Hippocampal formation (tissue), 2 donors: ENCODE results near the gene CTF1.
A peak's percentile ranks its signal among the peaks of the same experiment; 100 is the strongest.
"Not testable (repeated sequence)": the region's sequence is repeated elsewhere in the genome, so short reads cannot be mapped to it uniquely, and the experiment has no call there.

ENCODE experiments used
- DNase-seq, 2 donors: peaks; one replicate each; lab custom pipeline; 2025; lab: John Stamatoyannopoulos, UW

CTF1 gene

DNA sequence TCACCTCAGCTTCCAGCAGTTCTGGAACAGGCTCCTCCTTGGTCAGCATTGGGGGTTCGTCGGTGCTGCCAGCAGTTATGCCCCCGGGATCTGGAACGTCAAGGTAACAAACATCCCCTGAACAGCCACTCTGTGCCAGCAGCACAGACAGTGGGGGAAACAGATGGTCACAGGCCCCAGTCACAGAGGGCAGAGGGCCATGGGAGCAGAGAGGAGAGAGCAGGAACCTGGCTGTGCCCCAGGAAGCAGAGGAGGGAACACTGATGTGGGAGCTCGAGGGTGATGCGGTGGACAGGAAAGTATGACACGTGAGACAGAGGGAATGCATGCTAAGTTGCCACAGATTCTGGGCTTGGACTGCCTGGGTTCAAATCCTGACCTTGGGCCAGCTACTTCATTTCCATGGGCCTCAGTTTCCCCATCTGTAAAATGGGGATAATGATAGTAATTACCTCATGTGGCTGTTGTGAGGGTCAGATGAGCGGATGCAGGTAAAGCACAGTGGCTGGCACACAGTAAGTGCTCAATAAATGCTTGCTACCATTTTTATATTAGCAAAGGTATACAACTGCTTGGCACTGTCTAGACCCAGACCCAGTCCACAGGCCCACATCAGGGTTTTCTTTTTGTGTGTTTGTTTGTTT lies 7.4 kb upstream of the CTF1 start:
- DNase-seq = no peak

DNA sequence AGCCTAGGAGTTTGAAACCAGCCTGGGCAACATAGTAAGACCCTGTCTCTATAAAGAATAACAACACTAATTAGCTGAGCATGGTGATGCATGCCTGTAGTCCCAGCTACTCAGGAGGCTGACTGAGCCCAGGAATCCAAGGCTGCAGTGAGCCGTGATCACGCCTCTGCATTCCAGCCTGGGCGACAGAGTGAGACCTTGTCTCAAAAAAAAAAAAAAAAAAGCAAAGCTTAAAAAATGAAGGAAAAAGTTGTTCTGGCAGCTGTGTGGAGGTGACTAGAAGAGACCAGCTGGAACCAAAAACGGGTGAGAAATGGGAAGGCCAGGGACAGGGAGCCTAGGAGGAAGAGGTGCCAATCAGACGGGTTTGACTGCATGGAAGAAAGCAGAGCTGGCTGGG lies 6.7 kb upstream of the CTF1 start:
- DNase-seq = no peak

DNA sequence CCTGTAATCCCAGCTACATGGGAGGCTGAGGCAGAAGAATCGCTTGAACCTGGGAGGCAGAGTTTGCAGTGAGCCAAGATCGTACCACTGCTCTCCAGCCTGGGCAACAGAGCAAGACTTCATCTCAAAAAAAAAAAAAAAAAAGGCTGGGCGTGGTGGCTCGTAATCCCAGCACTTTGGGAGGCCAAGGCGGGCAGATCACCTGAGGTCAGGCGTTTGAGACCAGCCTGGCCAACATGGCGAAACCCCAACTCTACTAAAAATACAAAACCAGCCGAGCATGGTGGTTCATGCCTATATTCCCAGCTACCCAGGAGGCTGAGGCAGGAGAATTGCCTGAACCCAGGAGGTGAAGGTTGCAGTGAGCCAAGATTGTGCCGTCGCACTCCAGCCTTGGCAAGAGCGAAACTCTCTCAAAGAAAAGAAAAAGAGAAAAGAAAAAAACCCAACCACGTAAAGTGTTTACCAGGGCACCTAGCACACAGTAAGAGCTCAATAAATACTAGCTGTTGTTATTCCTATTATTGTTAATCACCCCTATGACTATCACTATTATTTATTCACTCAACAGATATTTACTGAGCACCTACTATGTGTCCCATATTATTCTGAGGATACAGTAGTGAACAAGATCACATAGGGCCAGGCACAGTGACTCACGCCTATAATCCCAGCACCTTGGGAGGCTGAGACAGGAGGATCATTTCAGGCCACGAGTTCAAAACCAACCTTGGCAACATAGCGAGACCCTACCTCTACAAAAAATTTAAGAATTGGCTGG lies 5.2 kb upstream of the CTF1 start:
- DNase-seq = not testable (repeated sequence)

DNA sequence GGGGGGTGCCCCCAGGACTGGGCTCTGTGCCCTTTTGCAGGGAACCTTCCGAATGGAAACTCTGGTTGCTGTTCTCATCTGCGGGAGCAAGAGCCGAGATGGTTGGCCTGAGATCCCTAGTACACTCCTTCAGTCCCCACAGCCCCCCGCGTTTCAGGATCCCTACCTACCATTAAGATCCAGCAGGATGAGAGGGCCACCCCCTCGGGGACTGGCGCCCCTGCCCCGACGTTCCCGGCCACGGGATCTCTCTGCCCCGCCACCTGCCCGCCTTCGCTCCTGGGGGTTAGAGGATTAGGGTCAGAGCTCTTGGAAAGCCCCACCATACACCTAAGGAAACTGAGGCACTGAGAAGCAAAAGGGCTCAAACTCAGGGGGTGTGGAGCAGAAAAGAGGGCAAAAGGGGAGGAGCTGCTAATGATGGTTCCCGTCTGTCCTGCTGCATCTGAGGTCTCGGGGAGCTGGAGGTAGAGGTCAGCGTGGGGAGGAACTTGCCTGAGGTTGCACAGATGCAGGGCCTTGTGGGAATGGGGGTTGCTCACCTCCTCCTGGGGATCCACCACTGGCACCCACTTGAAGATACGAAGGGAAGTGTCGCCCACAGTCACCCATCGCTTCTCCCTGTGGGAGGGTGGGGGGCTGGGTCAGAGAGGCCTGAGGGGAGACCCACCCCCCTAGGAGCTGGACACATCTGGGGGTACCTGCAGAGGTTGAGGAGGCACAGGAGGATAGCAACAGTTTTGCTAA lies 3.6 kb upstream of the CTF1 start:
- DNase-seq = no peak

DNA sequence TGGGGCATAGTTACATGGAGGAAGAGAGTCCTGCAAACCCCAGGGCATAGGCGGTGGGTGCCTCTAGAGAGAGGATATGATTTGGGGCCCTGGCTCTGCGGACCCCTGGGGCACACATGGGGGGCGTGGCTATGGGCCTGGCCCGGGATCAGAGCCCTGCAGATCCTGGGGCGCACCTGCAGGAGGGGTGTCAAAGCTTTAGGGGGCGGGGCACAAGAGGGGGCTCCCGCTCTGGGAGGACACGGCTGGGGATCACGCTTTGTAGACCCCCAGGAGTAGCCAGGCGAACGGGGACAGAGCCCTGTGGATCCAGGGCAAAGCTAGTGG lies 3.0 kb upstream of the CTF1 start:
- no peak for DNase-seq

DNA sequence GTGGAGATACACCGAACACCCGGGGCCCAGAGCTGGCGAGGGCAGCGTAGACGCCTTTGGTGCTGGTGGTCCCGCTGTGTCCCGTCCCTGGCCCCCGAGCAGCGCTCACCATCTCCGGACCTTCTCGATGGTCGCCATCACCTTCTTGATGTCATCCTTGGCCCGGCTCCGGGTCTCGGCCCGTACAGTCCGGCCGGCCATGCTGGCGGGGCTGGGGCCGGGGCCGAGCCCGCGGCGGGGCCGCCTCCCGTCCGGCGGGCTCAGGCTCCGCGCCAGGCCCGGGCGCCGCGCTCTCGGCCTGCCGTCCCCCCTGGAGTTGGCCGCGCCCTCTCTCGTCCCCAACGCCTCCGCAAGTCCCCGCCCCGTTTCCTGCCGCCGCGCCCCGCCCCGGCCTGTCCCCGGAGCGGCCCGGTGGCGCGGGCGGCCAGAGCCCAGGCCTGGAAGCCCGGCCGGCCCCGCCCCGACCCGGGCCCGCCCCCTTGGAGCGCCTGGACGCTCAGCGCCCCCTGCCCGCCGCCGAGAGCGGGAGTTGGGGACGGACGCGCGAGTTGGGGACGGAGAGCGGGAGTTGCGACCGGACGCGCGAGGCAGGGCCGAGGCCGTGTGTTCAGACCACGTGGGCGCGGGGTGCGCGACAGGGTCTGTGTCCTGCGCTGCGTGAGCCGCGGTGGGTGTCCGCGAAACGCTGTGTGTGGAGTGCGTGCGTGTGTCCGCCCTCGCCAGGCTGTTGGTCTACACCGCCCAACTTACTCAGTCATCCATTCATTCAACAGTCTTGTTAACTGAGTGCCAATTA lies 2.5 kb upstream of the CTF1 start, which contains the start of gene BCL7C:
Gene BCL7C (minus strand): TSS at position 334 of the 796 bp plus-strand sequence. CDS start 133 bp downstream, at position 201.
- peak; percentile 68 to 83 for DNase-seq

DNA sequence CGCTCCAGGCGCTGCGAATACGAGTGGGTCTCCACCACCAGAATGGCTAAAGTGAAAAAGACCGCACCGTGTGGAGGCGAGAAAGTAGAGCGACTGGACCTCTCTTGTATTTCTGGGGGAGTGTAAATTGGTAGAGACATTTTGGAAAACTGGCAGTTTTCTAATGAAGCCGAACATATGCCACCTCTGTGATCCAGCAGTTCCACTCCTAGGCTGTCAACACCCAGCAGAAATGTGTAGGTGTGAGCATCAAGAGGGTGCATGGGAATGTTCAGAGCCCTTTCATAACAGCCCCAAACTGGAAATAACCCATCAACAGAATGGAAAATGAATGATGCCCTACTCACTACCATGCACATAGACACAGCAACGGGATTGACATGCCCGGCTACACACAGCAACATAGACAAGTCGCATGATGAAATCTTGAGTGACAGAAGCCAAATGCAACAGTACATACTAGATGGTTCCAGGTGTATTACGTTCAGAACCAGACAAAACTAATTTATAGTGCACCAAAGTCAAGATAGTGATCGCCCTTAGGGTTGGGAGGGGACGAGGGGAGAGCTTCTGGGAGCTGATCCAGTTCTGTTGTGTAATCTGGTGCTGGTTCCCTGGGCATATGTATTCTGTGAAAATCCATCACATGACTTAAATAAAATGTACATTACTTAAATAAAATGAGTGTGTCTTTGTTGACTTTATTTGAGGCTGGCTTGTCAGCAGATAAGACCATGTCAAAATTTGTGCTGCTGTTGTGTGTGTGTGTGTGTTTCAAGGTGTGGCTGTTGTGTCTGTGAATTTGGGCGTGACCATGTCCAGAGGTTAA lies 1.7 kb upstream of the CTF1 start:
- peak in 1 of 2 donors; percentile 36 for DNase-seq

DNA sequence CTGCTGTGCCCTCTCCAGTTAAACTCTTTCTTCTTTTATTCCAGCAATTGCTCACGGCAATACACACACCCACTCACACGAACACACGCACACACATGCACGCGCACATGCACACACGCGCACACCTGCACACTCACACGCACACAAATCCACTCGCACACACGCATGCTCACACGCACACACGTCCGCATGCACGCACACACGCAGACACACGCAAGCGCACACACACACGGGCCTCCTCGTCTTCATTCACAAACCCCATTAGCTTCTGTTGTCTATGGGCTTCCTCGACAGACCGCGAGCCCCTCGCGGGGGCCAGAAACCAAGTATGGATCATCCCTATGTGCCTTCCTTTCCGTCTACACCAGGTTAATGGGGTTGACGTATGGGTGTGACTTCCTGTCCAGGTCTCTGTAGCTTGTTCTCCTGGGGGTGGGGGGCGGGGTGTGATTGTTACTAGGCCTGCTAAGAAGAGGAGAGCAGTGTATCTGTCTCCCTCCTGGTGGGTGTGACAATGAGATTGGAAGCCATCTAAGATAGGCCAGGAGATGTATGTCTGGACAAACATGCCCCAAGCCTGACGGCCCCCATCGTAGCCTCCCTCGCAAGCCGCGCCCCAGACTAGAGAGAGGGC lies 670 bp upstream of the CTF1 start:
- no peak for DNase-seq

DNA sequence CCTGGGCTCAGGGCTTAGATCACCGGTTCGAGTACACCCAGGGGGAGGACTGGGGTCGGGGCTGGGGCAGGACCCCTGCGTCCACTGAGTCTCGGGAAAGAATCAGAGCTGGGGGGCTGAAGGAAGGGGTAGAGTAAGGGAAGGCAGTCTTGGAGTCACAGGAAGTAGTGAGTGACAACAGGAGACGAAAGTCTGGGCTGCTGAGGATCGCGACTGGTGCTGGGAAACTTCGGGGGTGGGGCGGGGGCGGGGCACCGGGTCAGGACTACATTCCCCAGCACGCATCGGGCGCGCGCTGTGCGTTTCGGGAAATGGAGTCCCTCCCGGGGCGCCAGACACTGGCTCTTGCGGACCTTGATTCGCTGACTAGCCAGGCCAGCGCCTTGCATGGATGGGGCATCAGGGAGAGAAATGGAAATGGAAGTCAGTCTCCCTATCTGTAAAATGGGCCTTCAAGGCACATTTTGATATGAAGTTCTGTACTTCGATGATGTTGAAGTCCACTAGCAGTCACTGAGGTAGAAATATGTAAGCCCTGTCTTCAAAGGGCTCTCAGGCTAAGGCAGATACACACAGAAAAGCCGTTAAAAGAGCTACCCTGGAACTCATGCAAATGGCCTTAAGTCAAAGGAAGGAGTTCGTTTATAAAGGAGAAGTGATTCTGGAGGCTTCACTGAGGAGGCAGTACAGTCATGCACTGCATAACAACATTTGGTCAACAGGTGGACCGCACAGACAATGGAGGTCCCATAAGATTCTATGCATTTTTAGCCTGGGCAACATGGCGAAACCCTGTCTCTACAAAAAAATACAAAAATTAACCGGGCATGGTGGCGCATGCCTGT lies 697 bp downstream of the CTF1 start:
- DNase-seq = peak; percentile 84 to 92

DNA sequence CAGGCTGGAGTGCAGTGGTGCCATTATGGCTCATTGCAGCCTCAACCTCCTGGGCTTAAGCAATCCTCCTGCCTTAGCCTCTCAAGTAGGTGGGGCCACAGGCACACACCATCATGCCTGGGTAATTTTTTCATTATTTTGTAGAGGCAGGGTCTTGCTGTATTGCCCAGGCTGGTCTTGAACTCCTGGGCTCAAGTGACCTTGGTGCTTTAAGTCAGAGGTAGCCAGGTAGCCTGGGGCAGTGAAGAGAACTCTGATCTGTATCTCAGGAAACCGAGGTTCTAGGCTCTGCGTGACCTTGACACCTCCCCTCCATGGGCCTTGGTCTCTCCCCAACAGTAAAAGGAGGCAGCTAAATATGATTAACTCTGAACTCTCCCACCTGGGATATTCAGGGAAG lies 3.4 kb downstream of the CTF1 start:
- DNase-seq = no peak

DNA sequence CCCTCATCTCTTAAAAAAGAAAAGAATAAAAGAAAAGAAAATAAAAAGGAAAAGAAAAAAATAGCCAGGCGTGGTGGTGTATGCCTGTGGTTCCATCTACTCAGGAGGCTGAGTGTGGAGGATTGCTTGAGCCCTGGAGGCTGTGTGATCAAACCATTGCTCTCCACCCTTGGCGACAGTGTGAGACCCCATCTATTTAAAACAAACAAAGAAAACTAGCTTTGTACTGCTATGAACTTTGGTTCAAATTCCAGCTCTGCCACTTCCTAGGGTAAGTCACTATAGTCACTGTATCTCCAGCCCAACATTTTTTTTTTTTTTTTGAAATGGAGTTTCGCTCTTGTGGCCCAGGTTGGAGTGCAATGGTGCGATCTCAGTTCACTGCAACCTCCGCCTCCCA lies 4.2 kb downstream of the CTF1 start:
- DNase-seq = no peak

DNA sequence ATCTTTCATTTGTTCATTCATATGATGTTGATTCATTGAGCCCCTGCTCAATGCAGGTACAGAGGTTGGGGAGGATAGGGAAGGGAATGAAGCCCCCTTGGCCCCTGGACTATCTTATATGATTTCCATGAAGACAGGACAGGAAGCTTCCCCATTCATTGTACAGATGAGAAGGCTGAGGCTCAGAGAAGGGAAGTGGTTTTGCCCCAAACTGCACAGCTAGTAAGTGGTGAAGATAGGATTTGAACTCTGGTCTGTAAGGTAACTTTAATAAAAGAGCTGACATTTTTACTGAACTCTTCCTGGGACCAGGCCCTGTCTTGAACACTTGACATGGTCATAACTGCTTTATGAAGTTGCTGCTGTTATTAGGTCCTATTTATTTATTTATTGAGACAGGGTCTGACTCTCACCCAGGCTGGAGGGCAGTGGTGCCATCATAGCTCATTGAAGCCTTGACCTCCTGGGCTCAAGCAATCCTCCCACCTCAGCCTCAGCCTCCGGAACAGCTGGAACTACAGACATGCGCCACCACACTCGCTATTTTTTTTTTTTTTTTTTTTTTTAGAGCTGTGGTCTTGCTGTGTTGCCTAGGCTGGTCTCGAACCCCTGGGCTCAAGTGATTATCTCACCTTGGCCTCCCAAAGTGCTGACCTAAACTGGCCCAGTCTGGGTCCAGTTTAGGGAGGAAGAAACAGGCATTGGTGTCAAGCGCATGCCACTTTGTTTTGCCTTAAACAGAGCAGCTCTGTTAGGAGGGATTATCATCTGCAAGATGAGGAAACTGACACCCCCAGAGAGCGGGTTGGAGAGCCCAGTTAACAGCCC lies 5.0 kb downstream of the CTF1 start:
- DNase-seq = no peak

DNA sequence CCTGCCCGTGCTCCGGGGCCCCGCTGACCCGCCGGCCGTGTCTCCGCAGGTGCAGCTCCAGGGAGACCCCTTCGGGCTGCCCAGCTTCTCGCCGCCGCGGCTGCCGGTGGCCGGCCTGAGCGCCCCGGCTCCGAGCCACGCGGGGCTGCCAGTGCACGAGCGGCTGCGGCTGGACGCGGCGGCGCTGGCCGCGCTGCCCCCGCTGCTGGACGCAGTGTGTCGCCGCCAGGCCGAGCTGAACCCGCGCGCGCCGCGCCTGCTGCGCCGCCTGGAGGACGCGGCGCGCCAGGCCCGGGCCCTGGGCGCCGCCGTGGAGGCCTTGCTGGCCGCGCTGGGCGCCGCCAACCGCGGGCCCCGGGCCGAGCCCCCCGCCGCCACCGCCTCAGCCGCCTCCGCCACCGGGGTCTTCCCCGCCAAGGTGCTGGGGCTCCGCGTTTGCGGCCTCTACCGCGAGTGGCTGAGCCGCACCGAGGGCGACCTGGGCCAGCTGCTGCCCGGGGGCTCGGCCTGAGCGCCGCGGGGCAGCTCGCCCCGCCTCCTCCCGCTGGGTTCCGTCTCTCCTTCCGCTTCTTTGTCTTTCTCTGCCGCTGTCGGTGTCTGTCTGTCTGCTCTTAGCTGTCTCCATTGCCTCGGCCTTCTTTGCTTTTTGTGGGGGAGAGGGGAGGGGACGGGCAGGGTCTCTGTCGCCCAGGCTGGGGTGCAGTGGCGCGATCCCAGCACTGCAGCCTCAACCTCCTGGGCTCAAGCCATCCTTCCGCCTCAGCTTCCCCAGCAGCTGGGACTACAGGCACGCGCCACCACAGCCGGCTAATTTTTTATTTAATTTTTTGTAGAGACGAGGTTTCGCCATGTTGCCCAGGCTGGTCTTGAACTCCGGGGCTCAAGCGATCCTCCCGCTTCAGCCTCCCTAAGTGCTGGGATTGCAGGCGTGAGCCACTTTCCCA lies 5.9 kb downstream of the CTF1 start:
- DNase-seq = peak; percentile 24 to 59

DNA sequence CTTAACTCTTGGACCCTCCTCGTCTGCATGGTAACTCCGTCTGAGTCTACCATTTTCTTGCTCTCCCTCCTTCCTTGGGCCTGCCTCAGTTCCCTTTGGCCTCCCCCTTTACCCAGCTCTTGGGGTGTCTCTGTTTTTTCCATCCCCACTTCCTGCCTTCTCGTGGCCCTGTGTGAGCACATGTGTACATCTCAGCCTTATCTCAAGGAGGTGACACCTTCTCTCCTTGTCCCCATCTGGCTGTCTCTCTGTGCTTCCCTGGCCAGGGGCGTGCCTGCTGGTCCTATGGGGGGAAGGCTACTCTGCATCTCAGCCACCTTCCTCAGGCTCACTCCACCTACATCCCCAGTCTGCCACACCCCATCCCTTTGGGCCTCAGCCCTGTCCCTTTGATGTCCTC lies 6.6 kb downstream of the CTF1 start:
- no peak for DNase-seq

DNA sequence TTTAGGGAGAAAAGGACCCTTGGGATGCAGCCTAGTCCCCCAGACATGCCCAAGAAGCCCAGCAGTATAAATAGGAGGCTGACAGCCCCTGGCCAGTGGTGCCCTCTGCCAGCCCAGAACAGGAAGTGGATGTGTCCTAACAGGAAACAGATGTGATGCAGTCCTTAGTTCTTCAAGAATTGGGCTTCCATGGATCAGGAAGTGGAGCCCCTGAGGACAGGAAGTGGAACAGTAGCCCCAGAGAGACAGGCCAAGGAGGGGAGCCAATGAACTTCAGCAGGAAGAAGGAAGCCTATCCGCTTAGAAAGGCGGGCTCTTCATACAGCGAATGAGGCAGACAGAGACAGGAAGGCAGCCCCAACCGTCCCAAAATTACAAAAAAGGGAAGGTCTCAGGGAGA lies 7.2 kb downstream of the CTF1 start:
- DNase-seq = peak in 1 of 2 donors; percentile 21

DNA sequence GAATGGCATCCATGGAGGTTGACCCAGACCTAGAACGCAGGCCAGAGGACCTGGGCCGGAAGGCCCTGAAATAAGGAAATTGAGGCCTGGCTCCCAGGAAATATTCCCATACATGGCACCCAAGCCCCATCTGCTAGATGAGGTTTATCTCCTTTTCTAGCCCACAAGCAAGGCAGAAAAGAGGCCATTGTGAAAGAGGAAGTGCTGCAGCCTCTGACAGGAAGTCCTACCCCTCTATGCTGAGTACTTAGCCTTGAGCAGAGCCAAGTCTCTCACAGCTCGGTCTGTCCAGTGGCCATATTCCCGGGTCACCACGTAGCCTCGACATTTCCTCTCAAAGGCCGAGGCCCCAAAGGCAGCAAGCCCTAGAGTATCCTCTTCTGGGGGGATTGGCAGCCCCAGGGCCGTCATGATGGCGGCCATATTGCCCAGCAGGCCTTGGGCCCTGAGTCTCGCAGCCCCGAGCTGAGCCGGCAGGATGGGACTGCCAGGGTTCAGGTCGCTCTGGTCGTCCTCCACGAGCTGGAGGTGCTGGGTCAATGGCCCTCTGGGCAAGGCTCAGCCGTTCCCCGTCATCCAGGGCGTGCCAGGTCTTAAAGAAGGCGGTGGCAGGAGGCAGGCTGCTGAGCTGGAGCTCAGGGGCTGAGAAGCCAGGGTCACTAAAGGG lies 7.8 kb downstream of the CTF1 start:
- no peak for DNase-seq

DNA sequence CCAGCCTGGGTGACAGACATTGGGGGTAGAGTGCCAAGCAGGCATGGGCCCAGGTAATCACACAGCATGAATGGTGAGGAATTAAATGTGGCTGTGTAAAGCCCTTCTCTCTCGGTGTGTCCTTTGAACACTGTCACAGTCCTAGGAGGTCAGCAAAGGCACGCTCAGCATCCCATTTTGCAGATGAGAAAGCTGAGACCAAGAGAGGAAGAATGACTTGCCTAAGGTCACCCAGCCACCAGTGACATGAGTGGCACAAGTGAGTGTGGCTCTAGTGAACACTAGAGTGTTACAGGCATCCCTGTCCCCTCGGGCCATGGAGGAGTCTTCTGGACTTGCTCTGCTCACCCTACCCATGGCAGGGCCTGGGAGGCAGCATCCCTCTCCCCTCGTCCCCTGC lies 10.7 kb downstream of the CTF1 start:
- DNase-seq = no peak
